Keratinocyte (primary cell): ENCODE results near the gene JAK3. TPM values are rescaled to one million over a fixed set of nuclear protein-coding genes. Genes with fewer than 3 reads are reported as not detected.

Experiments
- DNase-seq: peaks from one replicate; pipeline ENCODE4 v3.0.0-alpha.2; 2011; ENCODE audit warnings: low read depth, missing footprints, low spot score
- FAIRE-seq: peaks from 2 replicates; lab custom pipeline; 2011; peaks lifted over from hg19 to GRCh38; lab: Jason Lieb, UNC
- H2AFZ ChIP-seq: 2 replicates; pipeline ENCODE4 v1.6.0; 2012; ENCODE audit warnings: low read length, control low read depth, inconsistent platforms; ENCODE audit not compliant: control insufficient read depth
- H3K27ac ChIP-seq: 2 replicates; pipeline ENCODE4 v1.5.1; 2011; ENCODE audit warnings: low read length; ENCODE audit not compliant: control insufficient read depth, insufficient read depth
- H3K27me3 ChIP-seq: 3 replicates; pipeline ENCODE4 v1.6.0; 2011; ENCODE audit warnings: low read length; ENCODE audit not compliant: control insufficient read depth, insufficient read depth; ENCODE audit errors: extremely low read depth
- H3K36me3 ChIP-seq, 2 experiments: 2 replicates in 1 of 2; 3 replicates in 1 of 2; pipeline ENCODE4 v1.5.1; 2011; ENCODE audit warnings: low read length in 2 of 2, mild to moderate bottlenecking in 1 of 2; ENCODE audit not compliant: control insufficient read depth in 2 of 2, insufficient read depth in 2 of 2; ENCODE audit errors: extremely low read depth in 1 of 2
- H3K4me1 ChIP-seq: 3 replicates; pipeline ENCODE4 v1.5.1; 2011; ENCODE audit warnings: low read length; ENCODE audit not compliant: control insufficient read depth, insufficient read depth; ENCODE audit errors: extremely low read depth
- H3K4me2 ChIP-seq: 3 replicates; pipeline ENCODE4 v1.6.0; 2011; ENCODE audit warnings: low read depth, low read length; ENCODE audit not compliant: control insufficient read depth, insufficient read depth; ENCODE audit errors: extremely low read depth
- H3K4me3 ChIP-seq, 3 experiments: fragments of 200-600 bp in 1 of 3; sonication (generic) in 1 of 3; 2 replicates in 2 of 3; 3 replicates in 1 of 3; pipeline ENCODE4 v1.5.1; 2011 to 2016; ENCODE audit warnings: low read length in 3 of 3, mild to moderate bottlenecking in 3 of 3, control low read depth in 2 of 3, inconsistent platforms in 1 of 3, low read depth in 1 of 3, mixed read lengths in 1 of 3, mixed run types in 1 of 3, moderate library complexity in 1 of 3; ENCODE audit not compliant: control insufficient read depth in 2 of 3, insufficient read depth in 2 of 3; ENCODE audit errors: extremely low read depth in 1 of 3
- H3K79me2 ChIP-seq: 2 replicates; pipeline ENCODE4 v1.6.0; 2012; ENCODE audit warnings: low read length; ENCODE audit not compliant: control insufficient read depth, insufficient read depth
- H3K9ac ChIP-seq: 3 replicates; pipeline ENCODE4 v1.6.0; 2011; ENCODE audit warnings: low read length; ENCODE audit not compliant: control insufficient read depth, insufficient read depth; ENCODE audit errors: extremely low read depth
- H3K9me1 ChIP-seq: 3 replicates; pipeline ENCODE4 v1.6.0; 2011; ENCODE audit warnings: low read length; ENCODE audit not compliant: control insufficient read depth, insufficient read depth; ENCODE audit errors: extremely low read depth
- H3K9me3 ChIP-seq: 2 replicates; pipeline ENCODE4 v1.5.1; 2012; ENCODE audit warnings: low read depth, low read length; ENCODE audit not compliant: control insufficient read depth
- H4K20me1 ChIP-seq: 3 replicates; pipeline ENCODE4 v1.6.0; 2011; ENCODE audit warnings: low read length; ENCODE audit not compliant: control insufficient read depth, insufficient read depth; ENCODE audit errors: extremely low read depth
- CTCF ChIP-seq, 3 experiments: IDR thresholded peaks in 1 of 3; conservative IDR thresholded peaks in 1 of 3; optimal IDR thresholded peaks in 1 of 3; 2 replicates in 2 of 3; 3 replicates in 1 of 3; pipeline versions ENCODE3 to v1.5.1; 2011; ENCODE audit warnings: low read length in 3 of 3, mild to moderate bottlenecking in 3 of 3, moderate library complexity in 2 of 3, control low read depth in 1 of 3, inconsistent platforms in 1 of 3; ENCODE audit not compliant: insufficient read depth in 2 of 3; ENCODE audit errors: extremely low read depth in 1 of 3
- EZH2 ChIP-seq: IDR thresholded peaks from one replicate; pipeline ENCODE4 v1.6.1; 2012; ENCODE audit warnings: inconsistent platforms, mild to moderate bottlenecking, low read length, moderate library complexity
- dilution Hi-C: fragments of 300-500 bp; cut with MboI; formaldehyde crosslinking; loops from one replicate; pipeline ENCODE4 v1.7.0; 2020; ENCODE audit warnings: low sequenced_read_pairs; ENCODE audit not compliant: extremely low pct_ligation_motif_present
- polyA plus RNA-seq, 5 experiments: library from polyadenylated mRNA; depleted of rRNA in 3 of 5; stranded (reverse) in 3 of 5; stranded (forward) in 1 of 5; unstranded in 1 of 5; fragments of >200 nt; gene quantifications; 1 replicate in 1 of 5; 2 replicates in 3 of 5; 3 replicates in 1 of 5; pipeline versions ENCODE4 v1.2.1 to v1.2.3, GENCODE V29; 2011 to 2012; ENCODE audit warnings: missing spikeins in 2 of 5, low read depth in 1 of 5, low replicate concordance in 1 of 5

JAK3 gene
- polyA plus RNA-seq, 1 donor (not counting 4 experiments of a cell fraction or from before 2014, with no cell fraction given), result 0.37 TPM

- peaks cover 14% of the 10 kb centered on the region for H4K20me1 ChIP-seq
- dilution Hi-C loops, result no loop called here
- peaks cover 21 to 23% of the 10 kb centered on the region in 2 experiments for H3K36me3 ChIP-seq
- H3K27me3 ChIP-seq, result peaks cover 25% of the 10 kb centered on the region
- no peaks in the 10 kb centered on the region for H3K9me1 ChIP-seq
- no peak overlapping the region for H3K4me2 ChIP-seq
- H3K79me2 ChIP-seq, result peaks cover 11% of the 10 kb centered on the region
- H3K9ac ChIP-seq, result no peak overlapping the region
- H3K27ac ChIP-seq, result no peak overlapping the region
- no peak for DNase-seq
- H3K4me3 ChIP-seq, result no peak overlapping the region
- FAIRE-seq, result no peak
- no peaks in the 10 kb centered on the region for H3K9me3 ChIP-seq
- no peak overlapping the region for H2AFZ ChIP-seq
- peaks cover 3% of the 10 kb centered on the region for H3K4me1 ChIP-seq
- TF ChIP-seq EZH2 (no peak), CTCF (optimal IDR thresholded peaks at IDR 0.05 in 1 of 3, IDR thresholded peaks at IDR 0.05 in 1 of 3, conservative IDR thresholded peaks at IDR 0.05 in 1 of 3; ENCODE audit: extremely low read depth in 1 of 3, insufficient read depth in 2 of 3, low read length in 3 of 3) (no peak)
Measured at GRCh38 chr19:17866964-17867486, 19.2 kb upstream of the JAK3 start.

GRCh38 chr19:17866312-17866963 lies 18.7 kb upstream of the JAK3 start:
- Histone ChIP-seq H3K4me2 (no peak overlapping the region), H3K27ac (no peak overlapping the region)

More at GRCh38 chr19:17866312-17866963, 18.7 kb upstream of the JAK3 start:
- Histone ChIP-seq H3K36me3 (peaks cover 26 to 28% of the 10 kb centered on the region in 2 experiments), H3K9me1 (no peaks in the 10 kb centered on the region), H3K9me3 (no peaks in the 10 kb centered on the region), H4K20me1 (peaks cover 19% of the 10 kb centered on the region), H2AFZ (no peak overlapping the region), H3K9ac (no peak overlapping the region), H3K4me3 (no peak overlapping the region), H3K4me1 (peaks cover 6% of the 10 kb centered on the region), H3K27me3 (peaks cover 19% of the 10 kb centered on the region), H3K79me2 (peaks cover 17% of the 10 kb centered on the region)
- no peak for TF ChIP-seq CTCF (optimal IDR thresholded peaks at IDR 0.05 in 1 of 3, IDR thresholded peaks at IDR 0.05 in 1 of 3, conservative IDR thresholded peaks at IDR 0.05 in 1 of 3; ENCODE audit: extremely low read depth in 1 of 3, insufficient read depth in 2 of 3, low read length in 3 of 3)
- no peak for TF ChIP-seq EZH2
- FAIRE-seq (no peak), DNase-seq (no peak)
- dilution Hi-C loops, result no loop called here
